Liver (tissue), 9 donors: Measurements from ENCODE around the gene RUFY1. TPM values are rescaled to one million over a fixed set of nuclear protein-coding genes. Genes with fewer than 3 reads are reported as not detected.
A peak's percentile ranks its signal among the peaks of the same experiment; 100 is the strongest.
"Not testable (repeated sequence)": the region's sequence is repeated elsewhere in the genome, so short reads cannot be mapped to it uniquely, and the experiment has no call there.

Experiments
- DNase-seq: peaks from one replicate; pipeline ENCODE4 v3.0.0-alpha.2; 2017; ENCODE audit warnings: low spot score
- H3K27ac ChIP-seq, 2 donors: one replicate each; pipeline ENCODE4 v1.7.0; 2013; ENCODE audit warnings: inconsistent platforms in 2 of 2, low read length in 2 of 2, control low read depth in 1 of 2, low read depth in 1 of 2, mild to moderate bottlenecking in 1 of 2
- H3K27me3 ChIP-seq, 4 donors: one replicate each; pipeline versions ENCODE4 v1.6.1 to v1.7.0; 2013; ENCODE audit warnings: low read length in 3 of 4, inconsistent platforms in 1 of 4, mild to moderate bottlenecking in 1 of 4, moderate library complexity in 1 of 4; ENCODE audit not compliant: control insufficient read depth in 4 of 4, insufficient read depth in 4 of 4
- H3K36me3 ChIP-seq, 4 donors: one replicate each; pipeline versions ENCODE4 v1.6.1 to v1.7.0; 2013; ENCODE audit warnings: low read length in 3 of 4, mild to moderate bottlenecking in 3 of 4, low read depth in 1 of 4, moderate library complexity in 1 of 4; ENCODE audit not compliant: control insufficient read depth in 4 of 4, insufficient read depth in 3 of 4
- H3K4me1 ChIP-seq, 4 donors: one replicate each; pipeline versions ENCODE4 v1.6.1 to v1.7.0; 2013; ENCODE audit warnings: low read length in 3 of 4, mild to moderate bottlenecking in 3 of 4, moderate library complexity in 1 of 4; ENCODE audit not compliant: control insufficient read depth in 4 of 4, insufficient read depth in 4 of 4
- H3K4me3 ChIP-seq, 3 donors: one replicate each; pipeline versions ENCODE4 v1.6.1 to v1.7.0; 2013; ENCODE audit warnings: low read length in 3 of 3, control low read depth in 1 of 3, low read depth in 1 of 3, mild to moderate bottlenecking in 1 of 3
- H3K9ac ChIP-seq, 2 donors: one replicate each; pipeline ENCODE4 v1.7.0; 2013; ENCODE audit warnings: low read length in 2 of 2, mild to moderate bottlenecking in 2 of 2, moderate library complexity in 2 of 2, control low read depth in 1 of 2, low read depth in 1 of 2
- H3K9me3 ChIP-seq, 4 donors: one replicate each; pipeline versions ENCODE4 v1.6.1 to v1.7.0; 2013; ENCODE audit warnings: low read length in 3 of 4; ENCODE audit not compliant: control insufficient read depth in 4 of 4
- FOXA1 ChIP-seq: IDR thresholded peaks from 2 replicates; pipeline ENCODE4 v1.6.1; 2016; ENCODE audit warnings: antibody characterized with exemption
- NR2F2 ChIP-seq: IDR thresholded peaks from 2 replicates; pipeline ENCODE4 v1.6.1; 2016; ENCODE audit warnings: antibody characterized with exemption
- RAD21 ChIP-seq, 2 donors: IDR thresholded peaks; 2 replicates each; pipeline ENCODE4 v1.6.1; 2016; ENCODE audit warnings: antibody characterized with exemption in 2 of 2, mild to moderate bottlenecking in 2 of 2
- WGBS: extraction: QIAGEN DNeasy Blood & Tissue Kit; methylation state at CpG from one replicate; pipeline ENCODE4 v1.1.7; 2013; 5-methylcytosine and 5-hydroxymethylcytosine counted together
- polyA plus RNA-seq, 2 donors: library from polyadenylated mRNA; stranded (reverse) in 1 of 2; unstranded in 1 of 2; fragments of 200-250 nt in 1 of 2; fragments of >200 nt in 1 of 2; fragmentation: Nextera tagmentation in 1 of 2; extraction: Ambion mirVana in 1 of 2; gene quantifications; one replicate each; pipeline versions ENCODE4 v1.2.1 to v1.2.3, GENCODE V29; 2013 to 2015
- total RNA-seq, 2 donors: library from RNA; depleted of rRNA; stranded (reverse); fragments of >200 nt; gene quantifications; one replicate each; pipeline ENCODE4 v1.2.3, GENCODE V29; 2014
- TF ChIP-seq, protein P1 (sequence below): IDR thresholded peaks from 2 replicates; pipeline ENCODE4 v1.6.1; 2016; ENCODE audit warnings: antibody characterized with exemption
- donor health status: healthy.
- donor health status: healthy.
- donor health status: healthy.
- donor health status: healthy.
- donor health status: healthy.

Gene RUFY1
- total and polyA plus RNA-seq, 4 donors, result 11.6 to 25.2 (median 18.3) TPM

DNA sequence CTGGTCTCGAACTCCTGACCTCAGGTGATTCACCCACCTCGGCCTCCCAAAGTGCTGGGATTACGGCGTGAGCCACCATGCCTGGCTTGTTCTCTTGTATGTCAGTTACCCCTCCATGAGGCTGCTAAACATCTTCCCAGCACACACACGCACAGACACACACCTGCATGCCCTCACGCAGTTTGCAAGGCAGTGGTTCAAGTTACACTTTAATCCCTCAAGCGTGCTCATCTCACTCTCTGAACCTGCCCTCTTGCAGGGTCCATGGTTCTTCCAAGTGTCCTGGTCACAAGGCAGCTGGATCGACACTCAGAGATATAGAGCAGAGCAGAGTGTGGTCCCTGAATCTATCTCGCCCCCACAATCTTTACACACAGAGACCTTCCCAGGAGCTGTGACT is 34.1 kb upstream of the RUFY1 start:
- H3K27ac ChIP-seq, result no peak overlapping the region
- WGBS, result 83% methylated on average over 9 of the region's 9 CpGs
- no peaks in the 10 kb centered on the region for H3K9me3 ChIP-seq
- H3K4me3 ChIP-seq, result no peak overlapping the region
- H3K27me3 ChIP-seq, result no peaks in the 10 kb centered on the region
- H3K36me3 ChIP-seq, result no peaks in the 10 kb centered on the region
- DNase-seq, result no peak
- TF ChIP-seq, protein P1, sequence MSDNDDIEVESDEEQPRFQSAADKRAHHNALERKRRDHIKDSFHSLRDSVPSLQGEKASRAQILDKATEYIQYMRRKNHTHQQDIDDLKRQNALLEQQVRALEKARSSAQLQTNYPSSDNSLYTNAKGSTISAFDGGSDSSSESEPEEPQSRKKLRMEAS, result no peak
- TF ChIP-seq FOXA1, result no peak
- TF ChIP-seq NR2F2, result no peak
- no peak for TF ChIP-seq RAD21 (IDR thresholded peaks at IDR 0.05)
- H3K9ac ChIP-seq, result no peak overlapping the region
- no peaks in the 10 kb centered on the region for H3K4me1 ChIP-seq

DNA sequence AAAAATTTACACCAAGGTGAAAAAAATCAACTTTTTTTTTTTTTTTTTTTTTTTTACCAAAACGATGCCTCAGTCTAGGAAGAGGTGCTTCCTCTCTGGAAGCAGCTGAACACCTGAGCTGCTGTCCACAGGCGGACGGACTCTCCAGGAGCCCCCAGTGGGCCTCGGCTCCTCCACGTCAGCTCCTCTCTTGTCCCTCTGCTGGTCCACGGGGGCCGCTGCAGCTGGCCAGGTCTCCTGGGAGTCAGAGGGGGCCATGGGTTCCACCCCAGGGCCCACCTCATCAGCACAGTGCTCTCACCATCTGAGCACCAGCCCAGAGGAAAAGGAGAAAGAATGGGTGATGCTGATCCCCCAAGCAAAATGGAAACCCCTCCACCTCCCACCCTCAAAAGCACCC is 32.6 kb upstream of the RUFY1 start:
- H3K36me3 ChIP-seq, H3K27ac ChIP-seq, H3K9me3 ChIP-seq, H3K4me1 ChIP-seq, H3K4me3 ChIP-seq, H3K9ac ChIP-seq, H3K27me3 ChIP-seq, DNase-seq: not testable (repeated sequence)
- WGBS, result 78% methylated on average over 4 of the region's 7 CpGs

DNA sequence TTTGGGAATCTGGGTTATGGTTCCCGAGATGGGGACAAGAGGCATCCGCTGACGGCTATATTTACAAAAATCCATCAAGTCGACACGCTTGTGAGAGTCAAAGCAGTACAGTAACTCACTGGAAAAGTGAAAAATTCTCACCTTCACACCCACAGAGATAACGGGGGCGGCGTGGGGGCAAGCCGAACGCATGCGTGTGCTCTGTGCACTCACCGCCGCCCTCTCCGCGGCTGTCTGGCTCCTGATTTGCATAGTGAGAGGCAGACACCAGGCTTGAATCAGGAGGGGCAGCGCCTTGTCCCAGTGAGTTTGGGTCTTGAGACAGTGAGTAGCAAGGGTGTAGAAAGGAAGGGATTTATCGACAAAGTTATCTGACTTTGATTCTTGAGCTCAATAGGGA is 32.0 kb upstream of the RUFY1 start:
- H3K27ac ChIP-seq, DNase-seq, H3K9ac ChIP-seq, H3K4me3 ChIP-seq, H3K9me3 ChIP-seq, H3K36me3 ChIP-seq, H3K4me1 ChIP-seq, H3K27me3 ChIP-seq: not testable (repeated sequence)
- 70% methylated on average over 14 of the region's 17 CpGs for WGBS

DNA sequence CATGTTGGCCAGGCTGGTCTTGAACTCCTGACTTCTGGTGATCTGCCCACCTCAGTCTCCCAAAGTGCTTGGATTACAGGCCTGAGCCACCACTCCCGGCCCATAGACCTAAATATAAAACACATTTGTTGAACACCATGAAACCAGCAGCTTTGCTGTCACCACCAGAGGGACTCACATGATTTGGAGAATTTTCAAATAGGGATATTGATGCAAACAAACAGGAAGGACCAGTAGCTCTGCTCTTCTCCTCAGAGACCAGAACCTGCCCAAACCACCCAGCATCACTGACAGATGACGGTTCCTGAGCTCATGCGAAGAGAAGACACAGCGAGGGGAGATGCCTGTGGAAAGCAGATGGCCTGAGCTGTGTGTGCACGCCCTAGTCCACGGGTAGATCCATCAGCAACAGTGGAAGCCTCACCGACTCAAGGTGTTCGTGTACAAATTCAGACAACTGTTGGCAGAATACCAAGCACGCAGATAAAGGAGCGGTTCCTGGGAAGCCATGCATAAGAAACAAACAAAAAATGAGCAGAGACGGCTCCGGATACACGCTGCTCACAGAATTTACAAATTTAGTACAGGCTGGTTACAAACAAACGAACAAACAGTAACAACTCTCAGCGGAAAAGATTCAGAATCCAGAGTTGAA is 30.8 kb upstream of the RUFY1 start:
- DNase-seq, H3K27ac ChIP-seq, H3K4me1 ChIP-seq, H3K36me3 ChIP-seq, H3K9ac ChIP-seq, H3K9me3 ChIP-seq, H3K4me3 ChIP-seq, H3K27me3 ChIP-seq: not testable (repeated sequence)
- 83% methylated on average over 14 of the region's 15 CpGs for WGBS
- peak; percentile 46 to 60 for TF ChIP-seq RAD21 (IDR thresholded peaks at IDR 0.05)

DNA sequence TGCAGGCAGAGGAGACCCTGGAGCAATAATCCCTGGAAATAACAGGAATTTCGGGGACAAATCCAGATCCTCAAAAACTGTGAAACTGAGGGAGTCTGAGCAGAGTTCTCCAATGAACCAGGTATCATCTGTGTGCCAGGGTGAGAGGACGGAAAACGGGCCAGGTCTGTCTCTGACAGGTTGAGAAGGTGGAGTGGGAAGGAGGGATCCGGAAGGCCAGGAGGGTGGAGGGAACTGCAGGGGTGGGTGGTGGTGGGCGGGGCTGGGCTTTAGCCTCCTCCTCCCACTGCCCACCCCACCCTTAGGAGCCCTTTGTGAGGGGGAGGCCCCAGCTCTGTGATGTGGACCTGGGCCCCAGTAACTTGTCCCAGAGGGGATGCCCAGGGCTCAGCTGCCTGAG is 28.2 kb upstream of the RUFY1 start:
- H3K4me3 ChIP-seq, H3K27ac ChIP-seq, H3K4me1 ChIP-seq, DNase-seq, H3K9me3 ChIP-seq, H3K36me3 ChIP-seq, H3K27me3 ChIP-seq, H3K9ac ChIP-seq: not testable (repeated sequence)
- 90% methylated on average over 5 of the region's 5 CpGs for WGBS
